ENCODE measurements around the gene LIN9. TPM values are rescaled to one million over a fixed set of nuclear protein-coding genes. Genes with fewer than 3 reads are reported as not detected.
"Not testable (repeated sequence)": the region's sequence is repeated elsewhere in the genome, so short reads cannot be mapped to it uniquely, and the experiment has no call there.

LIN9 gene, protein sequence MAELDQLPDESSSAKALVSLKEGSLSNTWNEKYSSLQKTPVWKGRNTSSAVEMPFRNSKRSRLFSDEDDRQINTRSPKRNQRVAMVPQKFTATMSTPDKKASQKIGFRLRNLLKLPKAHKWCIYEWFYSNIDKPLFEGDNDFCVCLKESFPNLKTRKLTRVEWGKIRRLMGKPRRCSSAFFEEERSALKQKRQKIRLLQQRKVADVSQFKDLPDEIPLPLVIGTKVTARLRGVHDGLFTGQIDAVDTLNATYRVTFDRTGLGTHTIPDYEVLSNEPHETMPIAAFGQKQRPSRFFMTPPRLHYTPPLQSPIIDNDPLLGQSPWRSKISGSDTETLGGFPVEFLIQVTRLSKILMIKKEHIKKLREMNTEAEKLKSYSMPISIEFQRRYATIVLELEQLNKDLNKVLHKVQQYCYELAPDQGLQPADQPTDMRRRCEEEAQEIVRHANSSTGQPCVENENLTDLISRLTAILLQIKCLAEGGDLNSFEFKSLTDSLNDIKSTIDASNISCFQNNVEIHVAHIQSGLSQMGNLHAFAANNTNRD
- 1 to 10 TPM; 5.6 to 9.4 (median 7.5) TPM for polyA plus RNA-seq (ENCODE audit: insufficient read length in 10 of 10)
- long read RNA-seq, donor 1, result 0 reads
- long read RNA-seq, donor 2, partial matches to known transcripts, result 0 of 3 reads
- long read RNA-seq, donor 2, other reads (novel, unspliced or antisense), result 0 of 3 reads
- long read RNA-seq, donor 3, result 0 reads
- long read RNA-seq, donor 4, result 0 reads
- long read RNA-seq, donor 5, result 0 reads
- long read RNA-seq, donor 6, partial matches to known transcripts, result 0 of 3 reads
- long read RNA-seq, donor 6, other reads (novel, unspliced or antisense), result 0 of 3 reads
- long read RNA-seq, donor 7, result 0 reads
- long read RNA-seq, donor 8, result 0 reads
- long read RNA-seq, donor 9, result 0 reads

DNA sequence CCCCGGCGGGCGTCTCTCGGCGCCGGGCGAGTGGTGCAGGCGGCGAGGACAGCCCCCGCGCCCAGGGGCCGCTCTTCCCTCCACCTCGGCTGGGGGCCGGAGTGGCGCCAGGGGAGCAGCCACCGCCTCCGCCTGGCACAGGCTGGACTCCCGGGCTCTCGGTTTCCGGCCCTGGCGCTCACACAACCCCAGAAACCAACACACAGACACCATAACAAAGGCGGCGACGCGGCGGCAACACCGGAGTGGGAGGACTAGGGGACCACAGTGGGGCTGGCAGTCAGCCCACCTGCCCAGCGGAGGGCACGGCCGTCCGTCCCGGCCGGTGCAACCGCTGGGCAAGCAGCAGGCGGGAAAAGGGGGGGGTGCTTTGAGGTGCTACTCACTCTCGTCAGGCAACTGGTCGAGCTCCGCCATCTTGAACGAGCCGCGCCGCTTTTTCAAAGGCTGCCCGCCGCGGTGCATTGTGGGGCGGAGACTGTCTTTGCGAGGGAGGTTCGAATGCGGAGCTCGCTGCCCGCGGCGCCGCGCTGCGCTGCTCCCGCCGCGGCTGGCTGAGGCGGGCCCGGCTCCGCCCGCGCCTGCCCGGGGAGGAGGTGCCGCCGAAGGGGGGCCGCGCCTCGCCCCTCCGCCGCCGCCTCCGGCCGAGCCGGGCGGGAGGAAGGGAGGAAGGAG, at the start of gene LIN9:
TSS of gene LIN9 (minus strand) at position 442 of the 675 bp plus-strand sequence. CDS start at position 417, 25 bp downstream.
- peak; percentile 90 to 96 (median 92) for DNase-seq

DNA sequence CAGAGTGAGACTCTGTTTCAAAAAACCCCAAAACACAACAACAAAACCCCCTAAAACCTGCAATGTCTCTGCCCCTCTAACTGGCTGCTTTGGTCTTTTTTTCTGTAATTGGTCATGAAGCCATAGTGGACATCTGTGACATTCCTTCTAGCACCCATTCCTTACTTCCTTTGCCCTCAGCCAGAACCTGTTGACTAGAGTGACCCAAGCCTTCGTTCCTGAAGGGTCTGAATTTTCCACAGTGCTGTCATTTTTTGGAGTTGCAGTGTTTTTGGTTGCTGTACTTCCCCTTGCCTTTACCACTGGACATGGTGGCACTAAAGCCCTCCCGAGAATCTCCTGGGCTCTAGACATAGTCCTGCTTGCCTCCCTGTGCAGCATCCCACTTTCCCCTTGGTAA, 48.5 kb upstream of the LIN9 start:
- DNase-seq, result no peak

DNA sequence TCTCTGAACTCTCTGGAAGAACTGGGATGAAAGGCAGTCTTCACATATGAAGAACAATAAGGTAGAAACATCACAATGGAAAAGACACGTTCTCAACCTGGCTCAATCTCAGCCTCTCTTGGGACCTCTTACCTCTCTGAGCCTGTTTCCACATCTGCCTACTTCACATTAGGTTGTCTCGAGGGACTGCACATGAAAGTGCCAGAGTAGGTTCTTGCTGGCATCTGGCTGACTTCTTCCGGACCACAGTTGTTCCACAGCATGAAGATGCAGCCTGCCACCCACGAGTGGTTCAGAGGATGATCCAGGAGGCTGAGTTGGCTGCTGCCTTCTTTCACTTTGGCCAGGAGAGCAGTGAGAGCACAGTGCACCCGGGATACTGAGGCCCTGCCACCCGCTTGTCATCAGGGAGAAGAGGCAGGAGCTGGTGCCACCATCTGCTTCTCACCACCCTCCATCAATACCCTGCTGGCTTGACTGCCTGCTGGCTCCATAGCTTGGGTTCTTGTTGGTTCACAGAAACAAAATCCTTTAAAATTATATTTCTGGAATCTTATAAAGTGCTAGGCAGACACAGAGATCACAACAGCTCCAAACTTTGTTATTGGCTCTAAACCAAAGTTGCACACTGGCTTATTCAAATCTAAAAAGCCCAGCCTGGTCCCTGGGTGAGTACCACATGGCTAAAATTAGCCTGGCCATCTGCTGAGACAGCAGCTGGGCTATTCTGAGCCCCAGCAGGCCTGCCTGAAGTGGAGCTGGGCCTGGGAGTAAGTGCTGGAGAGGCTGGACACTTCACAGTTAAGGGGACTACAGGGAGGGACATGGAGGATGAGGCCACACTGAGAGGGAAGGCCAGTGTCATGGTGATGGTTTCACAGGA, 46.9 kb upstream of the LIN9 start:
- peak; percentile 59 to 78 (median 67) for DNase-seq

DNA sequence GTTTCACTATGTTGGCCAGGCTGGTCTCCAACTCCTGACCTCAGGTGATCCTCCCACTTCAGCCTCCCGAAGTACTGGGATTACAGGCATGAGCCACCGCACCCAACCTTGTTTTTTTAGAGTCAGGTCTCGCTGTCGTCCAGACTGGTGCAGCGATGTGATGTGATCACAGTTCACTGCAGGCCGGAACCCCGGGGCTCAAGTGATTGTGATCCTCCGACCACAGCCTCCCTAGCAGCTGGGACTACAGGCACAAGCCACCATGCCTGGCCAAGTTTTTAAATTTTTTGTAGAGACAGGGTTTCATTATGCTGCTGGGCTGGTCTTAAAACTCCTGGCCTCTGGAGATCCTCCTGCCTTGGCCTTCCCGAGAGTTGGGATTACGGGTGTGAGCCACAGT, 46.1 kb upstream of the LIN9 start:
- DNase-seq, result no peak

DNA sequence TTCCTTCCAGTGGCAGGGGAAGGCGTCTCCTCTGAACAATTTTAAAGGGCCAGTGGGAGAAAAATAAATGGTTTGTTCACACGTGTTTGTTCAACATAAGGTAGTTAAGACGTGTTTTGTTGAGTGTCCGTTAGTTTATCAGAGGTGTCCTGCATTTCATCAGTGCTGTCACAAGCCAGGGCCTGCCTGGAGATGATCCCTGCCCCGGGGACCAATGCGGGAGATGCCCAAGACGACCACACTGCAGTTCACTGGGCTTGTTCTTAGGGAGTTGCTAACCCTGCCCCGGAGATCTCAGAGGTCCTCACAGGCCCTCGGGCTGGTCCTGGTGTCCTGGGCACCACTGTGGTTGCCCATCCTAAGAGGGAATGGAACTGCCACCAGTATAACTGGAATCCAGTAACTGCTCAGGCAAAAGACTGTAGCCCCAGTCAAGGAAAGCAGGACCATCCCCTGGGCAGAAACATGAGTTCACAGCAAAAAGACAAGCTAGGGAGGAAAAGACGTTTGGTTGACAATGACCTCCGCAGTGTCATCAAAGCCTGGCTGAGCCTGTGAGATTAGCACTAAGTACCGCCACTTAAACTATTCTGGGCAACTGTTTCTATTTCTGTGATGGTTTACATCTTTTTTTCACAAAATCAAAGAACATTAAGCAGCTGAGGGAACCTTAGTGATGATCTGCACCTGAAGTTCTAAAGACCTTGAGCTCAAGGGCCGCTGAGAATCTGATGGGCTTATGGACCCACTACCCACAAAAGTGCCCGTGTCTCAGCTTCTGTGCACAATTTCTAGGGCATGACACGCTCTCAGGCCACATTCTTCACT, 44.9 kb upstream of the LIN9 start:
- DNase-seq, result no peak

DNA sequence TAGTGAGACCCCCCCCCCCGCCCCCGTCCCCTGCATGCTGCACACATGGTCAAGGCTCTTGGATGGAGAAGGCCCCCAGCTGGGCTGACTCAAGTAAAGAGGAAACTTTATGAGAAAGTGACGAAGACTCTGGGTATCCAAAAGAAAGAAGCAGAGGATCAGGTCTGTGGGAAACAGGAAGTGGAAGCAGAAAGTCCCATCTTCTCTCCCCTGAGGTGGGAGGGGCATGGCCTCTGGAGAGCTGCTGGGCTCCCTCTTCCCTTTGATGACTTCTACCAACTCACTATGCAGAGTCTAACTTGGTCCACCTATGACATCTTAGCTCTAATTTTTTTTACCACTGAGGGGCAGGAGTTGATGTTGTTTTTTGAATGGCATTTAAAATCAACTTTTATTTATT, 42.7 kb upstream of the LIN9 start:
- no peak for DNase-seq

DNA sequence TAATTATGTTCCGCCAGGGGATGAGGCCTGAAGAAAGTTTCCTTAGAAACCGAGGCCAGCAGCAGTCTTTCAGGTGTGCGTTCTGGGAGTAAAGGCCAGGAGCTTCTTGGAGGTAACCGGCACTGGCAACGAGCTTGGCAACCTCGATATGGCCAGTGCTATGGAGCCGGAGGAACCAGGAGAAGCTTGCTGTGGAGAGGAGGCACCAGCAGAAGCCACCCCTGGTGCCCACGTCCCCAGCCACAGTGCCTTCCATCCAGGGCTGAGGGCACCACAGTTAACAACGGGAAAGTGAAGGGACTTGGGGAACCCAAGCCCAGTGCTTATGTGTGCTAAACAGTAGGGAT, 41.5 kb upstream of the LIN9 start:
- no peak for DNase-seq

DNA sequence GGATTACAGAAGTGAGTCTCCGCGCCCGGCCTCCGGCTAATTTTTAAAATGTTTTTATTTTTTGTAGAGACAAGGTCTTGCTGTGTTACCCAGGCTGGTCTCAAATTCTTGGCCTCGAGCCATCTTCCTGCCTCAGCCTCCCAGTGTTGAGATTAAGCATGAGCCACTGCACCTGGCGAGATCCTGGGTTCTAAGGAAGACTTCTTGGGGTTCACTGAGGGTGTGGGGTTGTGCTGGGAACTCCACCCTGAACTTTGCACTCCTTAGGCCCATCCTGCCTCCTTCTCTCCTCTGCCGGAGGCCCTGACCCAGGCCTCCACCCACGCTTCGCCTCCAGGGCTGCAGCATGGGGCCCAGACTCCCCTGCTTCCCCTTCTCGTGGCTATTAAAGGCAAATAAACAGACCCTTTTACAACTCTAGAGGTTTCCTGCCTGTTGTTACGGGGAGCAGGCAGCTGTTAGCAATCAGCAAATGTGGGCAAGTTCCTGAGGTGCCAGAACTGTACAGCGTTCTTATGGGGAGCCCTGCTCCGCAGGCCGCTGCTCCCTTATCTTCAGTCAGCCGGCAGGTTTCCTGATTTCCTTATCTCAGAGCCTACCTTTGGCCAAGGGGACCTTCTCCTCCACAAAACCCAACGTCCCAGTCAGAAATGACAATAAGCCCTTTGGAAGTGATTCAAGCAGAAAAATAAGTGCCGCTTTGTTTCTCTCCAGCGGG, 41.0 kb upstream of the LIN9 start:
- DNase-seq, result peak in 1 of 3 donors; percentile 26

DNA sequence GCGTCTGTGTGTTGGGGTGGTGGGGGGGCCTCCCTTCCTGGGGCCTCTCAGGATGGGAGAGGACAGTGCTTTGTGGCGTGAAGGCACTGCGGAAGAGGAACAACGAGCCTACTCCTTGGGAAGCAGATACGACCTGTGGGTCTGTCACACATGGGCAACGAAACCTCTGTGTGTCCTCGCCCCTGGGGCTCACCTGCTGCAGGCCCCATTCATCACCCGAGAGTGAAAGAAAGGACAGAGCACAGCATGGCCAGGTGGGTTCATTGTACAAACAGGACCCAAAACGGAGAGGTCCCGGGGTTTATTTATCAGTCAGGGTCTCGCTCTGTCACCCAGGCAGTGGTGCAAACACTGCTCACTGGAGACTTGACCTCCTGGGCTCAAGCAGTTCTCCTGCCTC, 40.1 kb upstream of the LIN9 start:
- no peak for DNase-seq

DNA sequence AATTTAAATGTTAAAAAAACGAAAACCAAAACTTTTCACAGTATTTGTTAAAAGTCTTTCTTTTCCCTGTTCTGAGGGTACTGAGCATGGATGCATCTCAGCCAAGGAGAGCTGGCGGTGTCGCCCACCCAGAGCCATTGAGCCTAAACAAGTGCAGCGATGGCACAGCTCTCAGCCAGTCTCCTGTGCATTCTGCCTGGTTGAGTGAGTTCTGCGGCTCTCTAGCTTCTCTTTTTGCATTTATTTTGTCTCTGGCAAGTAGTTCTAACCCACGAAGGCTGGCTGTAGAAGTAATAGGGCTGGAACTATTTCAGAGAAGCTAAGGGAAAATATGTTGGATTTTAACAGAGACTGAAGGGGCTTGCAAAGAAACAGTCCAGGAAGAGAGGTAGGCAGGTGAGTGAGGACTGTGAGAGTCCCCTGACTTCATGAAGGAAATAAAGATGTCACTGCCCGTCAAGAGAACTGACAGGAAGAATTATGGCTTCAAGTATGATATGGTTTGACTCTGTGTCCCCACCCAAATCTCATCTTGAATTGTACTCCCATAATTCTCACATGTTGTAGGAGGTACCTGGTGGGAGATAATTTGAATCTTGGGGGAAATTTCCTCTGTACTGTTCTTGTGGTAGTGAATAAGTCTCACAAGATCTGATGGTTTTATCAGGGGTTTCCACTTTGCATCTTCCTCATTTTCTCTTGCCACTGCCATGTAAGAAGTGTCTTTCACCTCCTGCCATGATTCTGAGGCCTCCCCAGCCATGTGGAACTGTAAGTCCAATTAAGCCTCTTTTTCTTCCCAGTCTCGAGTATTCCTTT, 35.7 kb upstream of the LIN9 start:
- no peak for DNase-seq

DNA sequence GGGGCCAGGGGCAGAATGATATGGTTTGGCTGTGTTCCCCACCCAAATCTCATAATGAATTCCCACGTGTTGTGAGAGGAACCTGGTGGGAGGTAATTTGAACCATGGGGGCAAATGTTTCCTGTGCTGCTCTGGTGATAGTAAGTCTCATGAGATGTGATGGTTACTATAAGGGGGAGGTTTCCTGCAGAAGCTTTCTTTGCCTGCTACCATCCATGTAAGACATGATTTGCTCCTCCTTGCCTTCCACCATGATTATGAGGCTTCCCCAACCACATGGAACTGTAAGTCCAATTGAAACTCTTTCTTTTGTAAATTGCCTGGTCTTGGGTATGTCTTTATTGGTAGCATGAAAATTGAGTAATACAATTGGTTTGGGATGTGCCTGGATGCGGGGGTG, 33.7 kb upstream of the LIN9 start:
- no peak for DNase-seq

DNA sequence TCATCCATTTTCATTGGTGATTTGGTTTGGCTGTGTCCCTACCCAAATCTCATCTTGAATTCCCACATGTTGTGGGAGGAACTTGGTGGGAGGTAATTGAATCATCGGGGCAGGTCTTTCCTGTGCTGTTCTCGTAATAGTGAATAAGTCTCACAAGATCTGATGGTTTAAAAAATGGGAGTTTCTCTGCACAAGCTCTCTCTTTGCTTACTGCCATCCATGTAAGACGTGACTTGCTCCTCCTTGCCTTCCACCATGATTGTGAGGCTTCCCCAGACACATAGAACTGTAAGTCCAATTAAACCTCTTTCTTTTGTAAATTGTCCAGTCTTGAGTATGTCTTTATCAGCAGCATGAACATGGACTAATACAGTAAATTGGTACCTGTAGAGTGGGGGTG, 31.1 kb upstream of the LIN9 start:
- not testable (repeated sequence) for DNase-seq

DNA sequence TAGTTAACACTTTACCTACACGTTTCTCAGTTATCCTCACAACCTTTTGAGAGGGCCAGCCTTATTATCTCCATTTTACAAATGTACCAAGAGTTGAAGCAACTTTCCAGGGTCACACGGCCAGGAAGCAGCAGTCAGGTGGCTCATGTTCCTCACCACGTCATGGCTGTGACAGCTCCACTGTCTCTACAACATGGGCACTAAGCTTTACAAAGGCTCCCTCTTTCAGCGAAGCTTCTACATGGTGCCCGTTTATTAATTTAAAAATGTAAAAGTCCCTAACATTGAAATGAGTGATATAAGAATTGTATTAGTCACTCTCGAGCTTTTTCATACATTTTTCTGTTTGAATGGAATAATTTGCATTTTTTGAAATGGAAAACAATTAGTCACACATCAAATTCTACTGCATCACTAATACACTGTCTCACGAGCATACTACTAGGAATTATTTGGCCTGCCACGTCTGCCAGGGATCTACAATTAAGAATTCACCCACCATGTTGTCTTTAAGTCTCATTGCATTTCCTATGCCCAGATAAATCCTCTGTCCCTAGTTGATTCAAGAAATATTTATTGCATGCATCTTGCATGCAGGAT, 28.4 kb upstream of the LIN9 start:
- no peak for DNase-seq

DNA sequence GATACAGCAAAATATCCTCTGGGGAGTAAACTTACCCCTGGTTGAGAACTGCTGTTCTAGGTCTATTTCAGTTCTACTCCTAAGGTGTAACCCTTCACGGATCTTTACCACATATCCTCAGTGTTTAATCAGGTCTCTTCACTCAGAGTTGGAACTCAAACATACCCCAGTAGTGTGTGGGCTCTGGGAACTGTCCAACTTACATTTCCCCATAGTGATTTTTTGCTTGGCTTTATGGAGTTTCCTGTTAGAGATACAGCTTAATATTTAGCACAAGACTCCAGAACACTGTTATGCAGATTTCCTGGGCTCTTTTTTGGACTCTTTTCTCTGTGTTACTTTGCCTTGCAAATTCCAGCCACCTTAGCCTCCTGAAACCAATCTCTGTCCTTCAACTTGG, 26.7 kb upstream of the LIN9 start:
- DNase-seq, result peak in 1 of 3 donors; percentile 24

DNA sequence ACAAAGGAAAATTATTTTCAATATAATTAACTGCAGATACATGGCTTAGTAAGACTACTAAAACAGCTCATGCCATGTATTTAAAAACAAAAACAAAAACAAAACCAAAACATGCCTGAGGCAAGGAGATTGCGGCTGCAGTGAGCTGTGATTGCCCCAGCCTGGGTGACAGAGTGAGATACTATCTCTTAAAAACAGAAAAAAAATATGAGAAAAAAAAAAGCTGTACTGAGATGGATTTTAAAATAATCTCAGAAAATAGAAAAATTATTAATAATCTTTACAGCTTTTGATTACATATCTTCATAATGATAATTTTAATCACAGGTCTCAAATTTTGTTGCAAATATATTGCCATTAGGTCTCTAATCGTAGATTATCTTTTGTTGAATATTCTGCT, 24.0 kb upstream of the LIN9 start:
- no peak for DNase-seq

DNA sequence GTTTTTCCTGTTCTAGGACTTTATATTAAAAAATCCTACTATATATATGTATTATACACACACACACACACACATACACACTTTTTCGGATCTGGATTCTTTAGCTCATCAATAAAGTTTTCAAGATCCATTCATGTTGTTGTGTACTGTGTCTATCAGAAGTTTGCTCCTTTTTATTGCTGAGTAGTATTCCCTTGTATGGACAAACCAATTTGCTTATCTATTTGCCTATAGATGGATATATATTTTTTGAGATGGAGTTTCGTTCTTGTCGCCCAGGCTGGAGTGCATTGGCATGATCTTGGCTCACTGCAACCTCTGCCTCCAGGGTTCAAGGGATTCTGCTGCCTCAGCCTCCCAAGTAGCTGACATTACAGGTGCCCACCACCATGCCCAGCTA, 20.3 kb upstream of the LIN9 start:
- DNase-seq, result no peak

DNA sequence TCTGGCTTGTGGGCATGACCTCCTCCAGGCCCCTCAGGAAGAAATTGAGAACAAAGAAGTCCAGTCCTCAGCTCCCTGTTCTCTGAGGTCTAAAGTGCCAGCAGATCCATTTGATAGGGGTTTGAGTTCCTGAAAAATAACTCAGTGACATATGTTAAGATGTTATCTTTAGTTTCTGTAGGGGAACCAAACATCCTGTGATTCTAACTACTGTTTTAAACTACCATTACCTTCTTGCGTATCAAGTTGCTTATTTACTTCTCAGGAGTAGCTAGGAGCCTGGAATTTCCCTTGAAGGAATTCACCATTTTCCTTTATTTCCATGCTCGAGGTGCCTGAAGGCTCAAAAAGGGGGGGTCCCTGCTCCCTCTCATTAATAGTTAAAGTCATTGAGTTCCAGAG, 18.8 kb upstream of the LIN9 start:
- no peak for DNase-seq

DNA sequence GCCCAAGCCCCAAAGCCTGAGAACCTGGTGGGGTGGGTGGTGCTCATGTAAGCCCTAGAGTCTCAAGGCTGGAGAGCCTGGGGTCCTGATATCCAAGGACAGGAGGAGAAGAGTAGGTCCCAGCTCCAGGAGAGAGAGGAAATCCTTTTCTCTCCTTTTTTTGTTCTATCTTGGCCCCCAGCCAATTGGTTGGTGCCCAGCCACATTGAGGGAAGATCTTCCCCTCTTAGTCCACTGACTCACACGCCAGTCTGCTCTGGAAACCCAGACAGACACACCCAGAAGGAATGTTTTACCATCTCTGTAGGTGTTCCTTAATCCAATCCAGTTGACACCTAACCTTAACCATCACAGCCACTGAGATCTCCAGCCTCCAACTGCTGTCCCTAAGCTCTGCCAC, 16.2 kb upstream of the LIN9 start:
- DNase-seq, result no peak

DNA sequence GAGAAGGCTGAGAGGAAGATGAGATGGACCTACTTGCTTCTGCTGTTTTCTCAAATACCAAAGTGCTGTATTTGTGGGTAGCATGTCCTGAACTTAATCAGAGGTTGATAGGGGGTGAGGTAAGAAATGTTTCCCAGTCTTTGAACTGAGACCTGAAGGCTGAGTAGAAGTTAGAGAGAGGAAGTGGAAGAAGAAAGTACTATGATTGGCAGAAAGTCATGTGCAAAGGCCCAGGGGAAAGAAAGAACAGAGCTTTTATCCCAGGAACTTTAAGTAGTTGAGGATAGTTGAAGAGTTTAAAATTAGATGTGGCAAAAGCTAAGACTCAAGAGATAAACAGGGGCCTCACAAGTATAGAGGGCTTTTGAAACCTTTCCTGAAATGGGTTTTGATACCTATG, 15.5 kb upstream of the LIN9 start:
- no peak for DNase-seq

Measured in muscle of back (tissue), 13 donors.